T-helper 2 cell treated with Interferon-gamma antibody and Interleukin-4, amounts not matched to agents 100 ng/mL and 5 ng/mL, for 36 hours (primary cell): ENCODE results near the gene ZNF638. TPM values are rescaled to one million over a fixed set of nuclear protein-coding genes. Genes with fewer than 3 reads are reported as not detected.
"Not testable (repeated sequence)": the region's sequence is repeated elsewhere in the genome, so short reads cannot be mapped to it uniquely, and the experiment has no call there.

Source experiments
- intact Hi-C: fragments of 100-400 bp; cut with micrococcal nuclease; formaldehyde crosslinking; loops from one replicate; pipeline ENCODE4 v1.15.1; 2023
- total RNA-seq: library from RNA; stranded (reverse); gene quantifications from 2 replicates; pipeline ENCODE4 v1.2.3, GENCODE V29; 2022

ZNF638 gene
- total RNA-seq, 1 donor from 2014 or later = 96.0 TPM

DNA sequence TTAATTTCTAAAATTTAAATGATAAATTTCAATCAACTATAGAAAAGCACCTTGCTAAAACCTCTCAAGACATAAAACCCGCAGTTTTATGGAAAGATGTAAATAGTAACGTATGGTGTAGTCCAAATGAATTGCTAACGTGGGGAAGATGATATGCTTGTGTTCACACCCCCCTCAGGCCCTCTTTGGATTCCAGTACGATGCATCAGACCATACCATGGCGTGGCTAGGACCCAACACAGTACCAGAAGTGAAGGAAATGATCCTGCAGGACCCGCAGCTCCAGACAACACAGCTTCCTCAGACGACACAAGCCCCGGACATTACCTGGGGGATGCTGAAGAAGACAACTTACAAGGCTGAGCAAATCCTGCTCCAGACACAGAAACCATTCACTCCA is 61.6 kb downstream of the ZNF638 start:
- intact Hi-C loops = no loop called here

DNA sequence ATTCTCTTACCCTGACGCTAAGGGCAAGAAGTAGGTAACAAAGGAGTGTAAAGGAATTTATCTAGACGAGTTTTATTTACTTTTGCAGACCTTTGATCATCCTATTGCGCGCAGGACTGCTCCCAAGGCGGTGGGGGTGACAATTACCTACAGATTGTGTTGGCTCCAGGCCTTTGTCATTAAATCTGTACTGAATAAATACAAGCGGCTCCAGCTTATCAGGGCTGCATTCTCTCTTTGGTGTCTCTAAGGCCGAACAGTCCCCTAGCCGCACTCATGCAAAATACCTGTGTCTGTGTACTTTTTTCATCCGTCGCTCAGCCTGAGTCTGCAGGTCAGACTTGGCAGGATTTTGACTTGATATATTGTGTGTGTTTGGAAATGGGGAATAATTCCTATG is 63.9 kb downstream of the ZNF638 start:
- intact Hi-C loops = no loop called here

DNA sequence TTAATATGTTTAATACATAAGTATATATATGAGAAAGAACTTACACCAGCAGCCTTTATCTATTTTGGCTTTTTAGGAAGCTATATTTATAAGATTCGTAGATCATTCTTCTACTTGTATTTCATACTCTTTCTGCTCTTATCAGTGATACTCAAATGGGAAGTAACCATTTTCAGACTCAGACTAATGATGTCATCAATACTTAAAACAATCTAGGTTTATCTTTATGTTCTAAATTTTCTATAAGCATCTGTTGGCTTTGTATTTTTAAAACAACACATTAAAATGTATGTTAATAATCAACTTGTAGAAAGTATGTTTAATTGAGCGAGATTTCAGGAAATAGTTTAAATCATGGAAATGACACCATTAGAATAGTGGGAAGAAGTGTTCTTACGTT is 70.8 kb downstream of the ZNF638 start:
- intact Hi-C loops = no loop called here

- intact Hi-C loops = no loop called here
These were observed 78.0 kb downstream of the ZNF638 start for GRCh38 chr2:71409611-71410010.

DNA sequence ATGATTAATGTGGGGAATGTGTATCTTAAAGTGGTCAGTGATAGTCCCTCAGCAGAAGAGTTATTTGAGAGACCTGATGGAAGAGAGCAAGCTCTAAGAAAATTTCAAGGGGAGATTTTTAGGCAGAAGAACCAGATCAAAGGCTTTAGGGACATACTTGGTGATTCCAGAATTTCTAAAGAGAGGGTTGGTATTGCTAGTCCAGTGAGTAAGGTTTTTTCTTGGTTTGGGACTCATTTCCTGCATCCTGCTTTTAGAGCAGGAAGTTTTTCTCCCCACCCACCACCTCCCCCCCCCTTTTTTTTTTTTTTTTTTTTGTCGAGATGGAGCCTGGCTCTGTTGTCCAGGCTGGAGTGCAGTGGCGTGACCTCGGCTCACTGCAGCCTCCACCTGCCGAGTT is 79.1 kb downstream of the ZNF638 start:
- intact Hi-C loops = no loop called here

DNA sequence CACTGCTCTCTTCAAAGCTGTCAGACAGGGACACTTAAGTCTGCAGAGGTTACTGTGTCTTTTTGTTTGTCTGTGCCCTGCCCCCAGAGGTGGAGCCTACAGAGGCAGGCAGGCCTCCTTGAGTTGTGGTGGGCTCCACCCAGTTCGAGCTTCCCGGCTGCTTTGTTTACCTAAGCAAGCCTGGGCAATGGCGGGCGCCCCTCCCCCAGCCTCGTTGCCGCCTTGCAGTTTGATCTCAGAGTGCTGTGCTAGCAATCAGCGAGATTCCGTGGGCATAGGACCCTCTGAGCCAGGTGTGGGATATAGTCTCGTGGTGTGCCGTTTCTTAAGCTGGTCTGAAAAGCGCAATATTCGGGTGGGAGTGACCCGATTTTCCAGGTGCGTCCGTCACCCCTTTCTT is 85.3 kb downstream of the ZNF638 start:
- intact Hi-C loops = not testable (repeated sequence)

DNA sequence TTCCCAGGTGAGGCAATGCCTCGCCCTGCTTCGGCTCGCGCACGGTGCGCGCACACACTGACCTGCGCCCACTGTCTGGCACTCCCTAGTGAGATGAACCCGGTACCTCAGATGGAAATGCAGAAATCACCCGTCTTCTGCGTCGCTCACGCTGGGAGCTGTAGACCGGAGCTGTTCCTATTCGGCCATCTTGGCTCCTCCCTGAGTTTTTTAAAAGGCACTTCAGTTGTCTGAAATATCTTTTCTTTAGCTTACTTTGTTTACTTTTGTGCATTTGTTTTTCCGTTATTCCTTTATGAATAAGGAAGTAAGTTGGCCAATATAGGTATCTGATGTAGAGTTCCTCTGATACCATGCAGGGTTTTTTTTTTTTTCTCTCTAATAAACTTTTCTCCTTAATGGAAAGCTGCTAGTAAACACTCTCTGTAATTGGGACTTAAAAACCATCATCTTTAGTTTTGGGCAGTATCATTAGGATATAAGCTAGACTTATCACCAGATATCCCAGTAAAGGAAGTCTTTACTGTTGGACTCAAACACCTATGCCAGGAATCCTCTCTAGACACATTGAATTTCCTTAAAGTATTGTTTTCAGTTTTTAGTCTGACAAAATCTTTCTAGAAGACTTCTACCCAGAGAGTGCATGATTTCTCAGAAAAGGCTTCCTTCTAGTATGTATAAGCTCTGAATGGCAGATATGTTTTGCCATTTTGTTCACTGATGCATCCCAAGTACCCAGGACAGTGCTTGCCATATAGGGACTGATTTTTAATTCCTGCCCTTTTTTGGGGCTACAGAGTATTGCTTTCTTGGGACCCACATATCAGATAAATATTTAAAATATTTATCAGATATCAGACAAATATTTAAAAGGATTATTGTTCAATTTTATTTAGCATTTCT is 86.0 kb downstream of the ZNF638 start:
- intact Hi-C loops = no loop called here

DNA sequence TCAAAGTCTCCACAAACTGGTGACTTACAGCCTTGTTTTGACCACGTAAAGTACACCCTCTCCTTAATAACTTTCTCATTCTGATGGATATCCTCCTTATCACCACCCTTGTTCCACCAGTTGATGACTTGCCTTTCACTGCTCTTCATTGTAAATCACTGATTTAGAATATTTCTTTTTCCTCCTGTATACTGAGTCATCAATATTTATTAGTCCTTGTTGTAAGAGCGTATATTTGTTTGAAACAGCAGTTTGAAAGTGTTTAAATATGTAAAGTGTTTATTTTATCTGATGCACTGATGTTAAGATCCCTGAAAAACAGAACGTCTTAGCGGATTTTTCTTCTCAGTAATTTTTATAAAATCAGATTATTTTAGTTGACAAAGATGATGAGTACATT is 87.6 kb downstream of the ZNF638 start:
- intact Hi-C loops = no loop called here

DNA sequence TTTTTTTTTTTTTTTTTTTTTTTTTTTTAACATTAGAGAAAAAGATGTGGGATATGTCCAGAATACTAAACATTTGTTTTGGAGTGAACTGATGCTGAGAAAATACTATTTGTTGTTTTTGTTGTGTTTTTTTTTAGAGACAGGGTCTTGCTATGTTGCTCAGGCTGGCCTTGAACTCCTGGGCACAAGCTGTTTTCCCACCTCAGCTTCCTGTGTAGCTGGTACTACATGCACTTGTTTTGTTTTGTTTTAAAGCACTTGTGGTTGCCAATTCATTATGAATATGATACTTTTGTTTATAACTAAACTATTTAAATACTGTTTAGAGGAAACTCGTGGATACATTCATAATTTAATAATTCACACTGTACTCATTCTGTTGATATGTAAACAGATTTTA is 88.4 kb downstream of the ZNF638 start:
- intact Hi-C loops = no loop called here

GRCh38 chr2:71422786-71423185 is 91.2 kb downstream of the ZNF638 start:
- intact Hi-C loops = no loop called here

DNA sequence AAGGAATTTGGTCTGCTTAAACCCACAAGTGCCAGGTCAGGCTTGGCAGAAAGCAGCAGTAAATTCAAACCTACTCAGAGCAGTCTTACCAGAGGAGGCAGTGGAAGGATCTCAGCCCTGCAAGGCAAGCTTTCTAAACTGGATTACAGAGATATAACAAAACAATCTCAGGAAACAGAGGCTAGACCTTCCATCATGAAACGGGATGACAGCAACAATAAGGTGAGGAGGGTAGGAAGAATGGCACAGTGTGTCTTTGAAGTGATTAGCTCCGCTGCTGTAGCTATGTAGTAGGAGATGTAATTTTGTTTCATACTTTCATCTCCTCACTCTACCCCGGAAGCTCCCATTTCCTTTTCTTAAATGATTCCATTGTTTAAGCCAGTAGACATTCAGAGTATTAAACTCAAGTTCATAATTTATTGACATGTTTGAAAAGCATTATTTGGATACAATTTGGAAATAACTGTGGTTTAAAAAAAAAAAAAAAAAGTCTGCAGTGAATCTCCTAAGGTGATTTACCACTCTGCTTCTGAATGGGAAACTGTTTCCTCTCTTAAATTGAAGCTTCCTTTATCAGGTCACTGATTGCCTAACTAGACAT is 92.3 kb downstream of the ZNF638 start:
- intact Hi-C loops = no loop called here

DNA sequence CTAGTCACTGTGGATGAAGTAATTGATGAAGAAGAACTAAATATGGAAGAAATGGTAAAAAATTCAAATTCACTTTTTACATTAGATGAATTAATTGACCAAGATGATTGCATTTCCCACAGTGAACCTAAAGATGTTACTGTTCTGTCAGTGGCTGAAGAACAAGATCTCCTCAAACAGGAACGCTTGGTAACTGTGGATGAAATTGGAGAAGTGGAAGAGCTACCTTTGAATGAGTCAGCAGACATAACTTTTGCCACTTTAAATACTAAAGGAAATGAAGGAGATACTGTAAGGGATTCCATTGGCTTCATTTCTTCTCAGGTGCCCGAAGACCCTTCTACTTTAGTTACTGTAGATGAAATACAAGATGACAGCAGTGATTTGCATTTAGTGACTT is 95.1 kb downstream of the ZNF638 start:
- intact Hi-C loops = no loop called here

- intact Hi-C loops = no loop called here
These were observed 97.1 kb downstream of the ZNF638 start for GRCh38 chr2:71428472-71429383.

GRCh38 chr2:71445142-71445541 is 113.6 kb downstream of the ZNF638 start:
- intact Hi-C loops = not testable (repeated sequence)

GRCh38 chr2:71446505-71446904 is 114.9 kb downstream of the ZNF638 start:
- intact Hi-C loops = no loop called here

- intact Hi-C loops = no loop called here
These were observed 117.8 kb downstream of the ZNF638 start for GRCh38 chr2:71449343-71449742.

- intact Hi-C loops = no loop called here
These were observed 120.1 kb downstream of the ZNF638 start for GRCh38 chr2:71451705-71452104.

- intact Hi-C loops = no loop called here
These were observed 121.0 kb downstream of the ZNF638 start for GRCh38 chr2:71452565-71452964.

DNA sequence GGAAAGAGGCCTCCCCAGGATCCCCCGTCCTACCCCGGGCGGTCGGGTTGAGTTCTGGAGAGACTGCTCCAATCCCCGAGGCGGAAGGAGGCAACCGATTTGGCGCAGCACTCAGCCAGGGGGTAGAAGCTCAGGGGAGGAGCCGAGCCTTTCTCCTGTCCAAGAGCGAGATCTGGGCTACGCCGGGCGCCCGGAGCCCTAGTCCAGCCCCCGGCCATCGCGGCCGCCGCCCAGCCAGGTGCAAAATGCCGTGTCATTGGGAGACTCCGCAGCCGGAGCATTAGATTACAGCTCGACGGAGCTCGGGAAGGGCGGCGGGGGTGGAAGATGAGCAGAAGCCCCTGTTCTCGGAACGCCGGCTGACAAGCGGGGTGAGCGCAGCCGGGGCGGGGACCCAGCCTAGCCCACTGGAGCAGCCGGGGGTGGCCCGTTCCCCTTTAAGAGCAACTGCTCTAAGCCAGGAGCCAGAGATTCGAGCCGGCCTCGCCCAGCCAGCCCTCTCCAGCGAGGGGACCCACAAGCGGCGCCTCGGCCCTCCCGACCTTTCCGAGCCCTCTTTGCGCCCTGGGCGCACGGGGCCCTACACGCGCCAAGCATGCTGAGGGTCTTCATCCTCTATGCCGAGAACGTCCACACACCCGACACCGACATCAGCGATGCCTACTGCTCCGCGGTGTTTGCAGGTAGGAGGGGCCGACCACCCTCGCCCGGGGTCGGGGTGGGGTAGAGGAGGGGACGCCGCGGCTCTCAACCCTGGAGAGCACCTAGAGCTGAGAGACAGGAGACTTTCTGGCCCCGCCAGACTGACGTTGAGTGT is 122.0 kb downstream of the ZNF638 start, which contains the start of gene DYSF:
TSS of gene DYSF (plus strand) at position 158 of the 817 bp plus-strand sequence.
- intact Hi-C loops = no loop called here

GRCh38 chr2:71454221-71455010 is 122.8 kb downstream of the ZNF638 start:
- intact Hi-C loops = no loop called here
